Epithelial cell of proximal tubule (primary cell): ENCODE results near the gene FOXL3. TPM values are rescaled to one million over a fixed set of nuclear protein-coding genes. Genes with fewer than 3 reads are reported as not detected.
A peak's percentile ranks its signal among the peaks of the same experiment; 100 is the strongest.
"Not testable (repeated sequence)": the region's sequence is repeated elsewhere in the genome, so short reads cannot be mapped to it uniquely, and the experiment has no call there.

Source experiments
- DNase-seq: peaks from one replicate; pipeline ENCODE4 v3.0.0-alpha.2; 2011; ENCODE audit warnings: low read depth
- H3K4me3 ChIP-seq: 2 replicates; pipeline ENCODE4 v1.5.1; 2011; ENCODE audit warnings: low read depth, mild to moderate bottlenecking, low read length
- total RNA-seq: library from RNA; depleted of rRNA; stranded (reverse); fragments of >200 nt; gene quantifications from 2 replicates; pipeline ENCODE4 v1.2.3, GENCODE V29; 2015
- TF ChIP-seq, protein P1 (sequence below): conservative IDR thresholded peaks from 2 replicates; pipeline ENCODE4 v1.5.1; 2012; ENCODE audit warnings: low read depth, mild to moderate bottlenecking, low read length

Gene FOXL3
- total RNA-seq, 1 donor from 2014 or later = not detected

DNA sequence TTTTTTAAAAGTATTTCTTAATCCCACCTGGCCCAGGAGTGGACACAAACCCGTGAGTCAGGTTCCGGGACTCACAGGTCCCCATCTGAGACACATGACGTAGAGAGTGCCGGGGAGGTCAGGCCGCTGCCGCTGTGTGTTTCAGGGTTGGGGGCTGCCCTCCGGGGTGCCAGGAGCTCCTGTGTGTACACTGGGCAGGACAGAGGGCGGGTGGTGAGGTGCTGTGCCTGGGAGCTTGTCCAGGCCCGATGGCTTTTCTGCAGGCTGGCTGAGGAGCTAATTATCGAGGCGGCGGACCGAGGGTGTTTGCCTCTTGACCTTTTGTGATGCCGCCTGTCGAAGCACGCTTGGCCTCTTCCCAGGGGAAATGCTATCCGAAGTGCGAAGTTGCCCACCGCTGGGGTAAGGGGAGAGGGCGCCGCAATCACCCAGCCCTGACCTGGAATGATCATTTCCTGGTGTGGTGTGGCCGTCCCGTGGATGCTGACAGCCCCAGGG is 42.1 kb downstream of the FOXL3 start:
- no peak for DNase-seq
- TF ChIP-seq, protein P1, sequence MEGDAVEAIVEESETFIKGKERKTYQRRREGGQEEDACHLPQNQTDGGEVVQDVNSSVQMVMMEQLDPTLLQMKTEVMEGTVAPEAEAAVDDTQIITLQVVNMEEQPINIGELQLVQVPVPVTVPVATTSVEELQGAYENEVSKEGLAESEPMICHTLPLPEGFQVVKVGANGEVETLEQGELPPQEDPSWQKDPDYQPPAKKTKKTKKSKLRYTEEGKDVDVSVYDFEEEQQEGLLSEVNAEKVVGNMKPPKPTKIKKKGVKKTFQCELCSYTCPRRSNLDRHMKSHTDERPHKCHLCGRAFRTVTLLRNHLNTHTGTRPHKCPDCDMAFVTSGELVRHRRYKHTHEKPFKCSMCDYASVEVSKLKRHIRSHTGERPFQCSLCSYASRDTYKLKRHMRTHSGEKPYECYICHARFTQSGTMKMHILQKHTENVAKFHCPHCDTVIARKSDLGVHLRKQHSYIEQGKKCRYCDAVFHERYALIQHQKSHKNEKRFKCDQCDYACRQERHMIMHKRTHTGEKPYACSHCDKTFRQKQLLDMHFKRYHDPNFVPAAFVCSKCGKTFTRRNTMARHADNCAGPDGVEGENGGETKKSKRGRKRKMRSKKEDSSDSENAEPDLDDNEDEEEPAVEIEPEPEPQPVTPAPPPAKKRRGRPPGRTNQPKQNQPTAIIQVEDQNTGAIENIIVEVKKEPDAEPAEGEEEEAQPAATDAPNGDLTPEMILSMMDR = no peak
- H3K4me3 ChIP-seq = no peak overlapping the region

DNA sequence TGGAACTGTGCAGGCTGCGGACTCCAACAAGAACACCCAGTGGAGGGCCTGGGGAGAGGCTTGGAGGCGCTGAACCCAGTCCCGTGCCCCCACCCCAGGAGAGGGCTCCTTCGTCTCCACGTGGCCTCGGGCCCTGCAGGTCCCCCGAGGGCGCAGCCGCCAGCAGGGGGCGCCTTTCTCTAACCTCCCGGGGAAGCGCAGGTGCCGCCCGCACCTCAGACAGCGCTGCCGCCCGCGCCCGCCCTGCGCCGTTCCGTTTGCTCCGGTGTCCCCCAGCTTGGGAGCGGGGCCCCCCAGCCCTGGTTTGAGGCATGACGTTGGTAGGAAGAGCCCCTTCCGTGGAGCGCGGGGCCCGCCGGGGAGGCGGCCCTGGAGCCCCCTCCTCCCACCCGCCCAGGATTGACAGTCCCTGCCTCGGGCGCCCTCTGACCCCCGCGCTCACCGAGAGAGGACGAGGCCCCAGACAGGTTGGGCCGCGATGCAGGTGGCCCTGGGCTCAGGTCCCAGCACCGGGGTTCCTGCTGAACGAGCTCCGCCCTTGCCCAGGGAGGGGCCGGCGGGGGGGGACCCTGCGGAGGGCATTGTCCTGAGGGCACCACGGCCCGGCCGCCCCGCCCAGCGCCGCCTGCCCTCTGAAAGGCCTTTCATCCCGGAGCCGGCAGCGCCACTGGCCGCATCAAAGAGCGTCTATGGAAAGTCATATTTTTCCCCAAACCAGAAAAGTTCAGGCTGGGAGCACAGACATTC is 42.8 kb downstream of the FOXL3 start:
- peak overlapping the region; percentile 55 for H3K4me3 ChIP-seq
- TF ChIP-seq, protein P1 = peak; percentile 78
- DNase-seq = no peak

DNA sequence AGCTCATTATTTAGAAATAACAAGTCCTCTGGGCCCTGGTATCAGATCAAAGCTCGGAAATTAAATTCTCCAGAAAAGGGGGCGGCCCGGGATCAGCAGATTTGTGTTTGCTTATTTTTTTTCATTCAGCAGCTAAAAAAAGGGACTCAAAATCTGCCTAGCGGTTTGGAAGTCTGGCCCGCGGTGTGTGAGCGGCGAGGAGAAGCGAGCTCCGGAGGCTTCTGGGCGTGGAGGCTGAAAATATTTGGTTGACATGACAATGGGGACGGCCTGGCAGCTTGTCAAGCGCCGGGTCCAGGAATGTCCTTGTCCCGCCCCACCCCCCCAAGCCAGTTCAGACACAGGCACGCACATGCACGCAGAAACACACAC is 43.4 kb downstream of the FOXL3 start:
- peak overlapping the region; percentile 55 for H3K4me3 ChIP-seq
- DNase-seq = no peak
- TF ChIP-seq, protein P1 = no peak

DNA sequence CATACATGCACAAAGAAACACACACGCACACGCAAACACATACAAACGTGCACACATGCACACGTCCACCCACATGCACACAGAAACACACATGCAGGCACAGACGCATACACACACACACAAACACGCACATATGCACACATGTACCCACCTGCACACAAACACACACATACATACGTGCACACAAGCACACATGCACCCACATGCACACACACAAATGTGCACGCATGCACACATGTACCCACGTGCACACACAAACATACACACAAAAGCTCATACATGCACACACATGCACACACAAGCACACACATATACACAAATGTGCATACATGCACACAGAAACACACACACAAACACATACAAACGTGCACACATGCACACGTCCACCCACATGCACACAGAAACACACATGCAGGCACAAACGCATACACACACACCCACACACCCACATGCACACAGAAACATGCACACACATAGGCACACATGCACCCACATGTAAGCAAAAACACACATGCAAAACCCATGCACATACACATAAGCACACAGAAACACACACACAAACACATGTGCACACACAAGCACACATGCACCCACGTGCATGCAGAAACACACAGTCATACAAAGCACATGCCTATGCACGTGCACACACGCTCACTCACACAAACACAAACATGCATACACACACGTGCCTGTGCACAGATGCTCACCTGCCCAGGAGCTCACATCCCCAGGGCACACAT is 44.8 kb downstream of the FOXL3 start:
- DNase-seq = no peak
- TF ChIP-seq, protein P1 = no peak
- H3K4me3 ChIP-seq = no peak overlapping the region

DNA sequence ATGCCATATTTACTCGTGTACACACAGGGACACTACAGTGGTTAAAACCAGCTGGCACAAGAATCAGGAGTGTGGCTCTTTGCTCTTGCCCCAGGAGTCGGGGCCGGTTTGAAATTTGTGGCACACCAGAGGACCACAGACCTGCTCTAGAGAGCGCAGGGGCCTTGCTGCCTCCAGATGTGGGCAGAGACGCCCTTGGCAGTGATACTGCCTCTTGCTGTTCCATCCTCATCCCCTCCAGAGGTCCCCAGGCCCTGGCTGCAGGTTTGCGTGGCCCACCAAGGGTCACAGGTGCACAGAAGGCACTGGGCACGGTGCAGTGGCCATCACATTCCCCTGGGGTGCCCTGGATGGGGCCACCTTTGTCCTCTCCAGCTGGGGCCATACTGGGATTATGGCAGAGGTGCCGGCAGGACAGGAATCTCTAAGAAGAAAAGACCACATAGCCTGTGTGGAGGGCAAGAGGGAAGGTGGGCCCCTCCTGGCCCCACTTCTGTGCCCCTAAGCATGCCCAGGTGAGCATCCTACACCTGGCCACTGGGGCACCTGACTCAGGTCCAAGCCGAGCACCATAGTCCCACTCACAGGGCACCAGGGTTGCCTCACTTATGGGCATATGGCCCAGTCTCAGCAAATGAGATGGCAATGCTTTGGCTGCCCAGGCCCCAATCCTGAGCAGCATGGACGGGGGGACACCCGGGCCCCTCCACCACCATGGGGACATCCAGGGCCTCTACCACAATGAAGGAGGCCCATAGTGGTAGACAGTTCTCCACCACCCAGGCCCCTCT is 45.6 kb downstream of the FOXL3 start:
- no peak for DNase-seq
- no peak overlapping the region for H3K4me3 ChIP-seq
- TF ChIP-seq, protein P1 = no peak

DNA sequence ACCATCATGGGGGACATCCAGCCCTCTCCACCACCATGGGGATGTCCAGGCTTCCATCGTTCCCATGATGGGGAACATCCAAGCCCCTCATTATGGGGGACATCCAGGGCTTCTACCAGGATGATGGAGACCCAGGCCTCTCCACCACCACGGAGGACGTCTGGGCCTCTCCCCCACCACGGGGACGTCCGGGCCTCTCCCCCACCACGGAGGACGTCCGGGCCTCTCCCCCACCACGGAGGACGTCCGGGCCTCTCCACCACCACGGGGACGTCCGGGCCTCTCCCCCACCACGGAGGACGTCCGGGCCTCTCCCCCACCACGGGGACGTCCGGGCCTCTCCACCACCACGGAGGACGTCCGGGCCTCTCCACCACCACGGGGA is 46.2 kb downstream of the FOXL3 start:
- H3K4me3 ChIP-seq, DNase-seq: not testable (repeated sequence)

DNA sequence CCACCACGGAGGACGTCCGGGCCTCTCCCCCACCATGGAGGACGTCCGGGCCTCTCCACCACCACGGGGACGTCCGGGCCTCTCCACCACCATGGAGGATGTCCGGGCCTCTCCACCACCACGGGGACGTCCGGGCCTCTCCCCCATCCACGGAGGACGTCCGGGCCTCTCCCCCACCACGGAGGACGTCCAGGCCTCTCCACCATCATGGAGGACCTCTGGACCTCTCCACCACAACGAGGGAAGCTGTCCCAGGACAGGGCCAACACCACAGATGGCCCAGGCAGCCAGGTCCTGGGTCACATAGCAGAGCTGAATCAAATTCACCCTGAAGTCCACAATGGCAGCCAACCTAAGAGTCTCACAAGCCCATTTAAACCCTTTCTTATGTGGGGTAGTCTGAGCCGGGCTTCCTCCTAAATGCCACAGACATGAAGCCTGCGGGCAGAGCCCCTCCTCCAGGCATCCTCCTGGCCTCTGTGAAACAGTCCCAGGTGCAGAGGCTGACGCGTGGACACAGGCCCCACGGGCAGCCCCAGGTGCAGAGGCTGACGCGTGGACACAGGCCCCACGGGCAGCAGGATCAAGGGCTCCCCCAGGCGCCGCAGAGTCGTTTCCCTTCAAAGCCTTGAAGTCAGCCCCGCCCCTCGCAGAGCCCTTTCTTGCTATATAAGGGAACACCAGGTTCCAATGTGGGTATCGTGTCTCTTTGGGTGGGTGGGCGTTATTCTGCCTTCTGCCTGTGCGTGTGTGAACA is 47.0 kb downstream of the FOXL3 start:
- no peak overlapping the region for H3K4me3 ChIP-seq
- TF ChIP-seq, protein P1 = no peak
- no peak for DNase-seq
